IMR-90 (cell line): ENCODE results near the gene GPC5. TPM values are rescaled to one million over a fixed set of nuclear protein-coding genes. Genes with fewer than 3 reads are reported as not detected.

Experiments used
- ATAC-seq: fragments of 200-7000 bp; cut with Tn5 transposase; 2 replicates; pipeline ENCODE4 v1.9.1; 2020; ENCODE audit warnings: low read depth, mild to moderate bottlenecking, moderate library complexity
- BruUV-seq: library from RNA; stranded (reverse); fragments of 400-500 nt; replicated peaks from 2 replicates; lab custom pipeline; 2021; lab: Mats Ljungman, UMichigan
- CTCF ChIA-PET: fragments of 300-600 bp; formaldehyde crosslinking; extraction: SDS; loops from one replicate; lab custom pipeline; 2021; ENCODE audit warnings: antibody characterized with exemption; lab: Yijun Ruan, JAX
- POLR2A ChIA-PET: fragments of 300-600 bp; sonication (Branson Sonifier 250); formaldehyde crosslinking; loops from one replicate; lab custom pipeline; 2022; ENCODE audit warnings: antibody characterized with exemption; ENCODE audit not compliant: unreplicated experiment; lab: Charles Lee
- DNase-seq: peaks from one replicate; pipeline ENCODE4 v3.0.0; 2013
- H2AFZ ChIP-seq: replicated peaks from 2 replicates; pipeline ENCODE3; 2013; ENCODE audit warnings: low read length, mild to moderate bottlenecking; ENCODE audit not compliant: poor library complexity
- H2AK5ac ChIP-seq: 2 replicates; pipeline ENCODE4 v1.6.1; 2013; ENCODE audit warnings: low read depth, low read length, inconsistent platforms
- H2AK9ac ChIP-seq: replicated peaks from 2 replicates; pipeline ENCODE3; 2013; ENCODE audit warnings: mild to moderate bottlenecking, low read depth, low read length, moderate library complexity; ENCODE audit not compliant: poor library complexity
- H2BK120ac ChIP-seq: 2 replicates; pipeline ENCODE4 v1.6.1; 2013; ENCODE audit warnings: low read depth, low read length, inconsistent platforms
- H2BK15ac ChIP-seq: 3 replicates; pipeline ENCODE4 v1.6.1; 2013; ENCODE audit warnings: low read depth, low read length, inconsistent platforms
- H2BK20ac ChIP-seq: 2 replicates; pipeline ENCODE4 v1.6.1; 2013; ENCODE audit warnings: low read depth, mild to moderate bottlenecking, inconsistent platforms, low read length, moderate library complexity
- H2BK5ac ChIP-seq: 2 replicates; pipeline ENCODE4 v1.6.1; 2013; ENCODE audit warnings: mild to moderate bottlenecking, low read depth, low read length, inconsistent platforms; ENCODE audit not compliant: poor library complexity, severe bottlenecking
- H3K14ac ChIP-seq: replicated peaks from 2 replicates; pipeline ENCODE4 v1.6.1; 2013; ENCODE audit warnings: low read depth, low read length, inconsistent platforms
- H3K18ac ChIP-seq: 2 replicates; pipeline ENCODE4 v1.6.1; 2013; ENCODE audit warnings: low read depth, low read length, control low read depth
- H3K23ac ChIP-seq: 2 replicates; pipeline ENCODE4 v1.6.1; 2013; ENCODE audit warnings: low read depth, low read length, inconsistent platforms
- H3K27ac ChIP-seq: 2 replicates; pipeline ENCODE4 v1.5.1; 2013; ENCODE audit warnings: mild to moderate bottlenecking, control low read depth, low read length; ENCODE audit not compliant: insufficient read depth
- H3K27me3 ChIP-seq: 2 replicates; pipeline ENCODE4 v1.6.1; 2013; ENCODE audit warnings: low read length; ENCODE audit not compliant: control insufficient read depth, insufficient read depth
- H3K36me3 ChIP-seq: 2 replicates; pipeline ENCODE4 v1.6.1; 2013; ENCODE audit warnings: low read length, mixed read lengths; ENCODE audit not compliant: control insufficient read depth, insufficient read depth
- H3K4ac ChIP-seq: 2 replicates; pipeline ENCODE4 v1.6.1; 2013; ENCODE audit warnings: low read depth, low read length, inconsistent platforms
- H3K4me1 ChIP-seq: 2 replicates; pipeline ENCODE4 v1.6.1; 2013; ENCODE audit warnings: low read length, mixed read lengths; ENCODE audit not compliant: control insufficient read depth, insufficient read depth
- H3K4me2 ChIP-seq: 2 replicates; pipeline ENCODE4 v1.6.1; 2013; ENCODE audit warnings: low read depth, mild to moderate bottlenecking, control low read depth, low read length, moderate library complexity
- H3K4me3 ChIP-seq: 2 replicates; pipeline ENCODE4 v1.5.1; 2013; ENCODE audit warnings: low read depth, mild to moderate bottlenecking, control low read depth, low read length, moderate library complexity; ENCODE audit not compliant: insufficient read depth
- H3K56ac ChIP-seq: 2 replicates; pipeline ENCODE4 v1.6.1; 2013; ENCODE audit warnings: low read length, inconsistent platforms; ENCODE audit not compliant: insufficient read depth; ENCODE audit errors: extremely low read depth
- H3K79me1 ChIP-seq, 2 experiments: 2 replicates each; pipeline ENCODE4 v1.6.1; 2013; ENCODE audit warnings: low read length in 2 of 2, inconsistent platforms in 1 of 2, low read depth in 1 of 2
- H3K9ac ChIP-seq: 2 replicates; pipeline ENCODE4 v1.6.1; 2013; ENCODE audit warnings: low read depth, low read length, control low read depth
- H3K9me1 ChIP-seq: 2 replicates; pipeline ENCODE4 v1.6.1; 2013; ENCODE audit warnings: low read length, inconsistent platforms; ENCODE audit not compliant: insufficient read depth
- H3K9me3 ChIP-seq: 2 replicates; pipeline ENCODE4 v1.6.1; 2013; ENCODE audit warnings: low read length; ENCODE audit not compliant: control insufficient read depth, insufficient read depth
- H4K20me1 ChIP-seq: 2 replicates; pipeline ENCODE4 v1.6.1; 2013; ENCODE audit warnings: low read length, inconsistent platforms; ENCODE audit not compliant: insufficient read depth
- H4K5ac ChIP-seq: 2 replicates; pipeline ENCODE4 v1.6.1; 2013; ENCODE audit warnings: mild to moderate bottlenecking, low read depth, low read length, control low read depth
- H4K8ac ChIP-seq, 2 experiments: 2 replicates each; pipeline ENCODE4 v1.6.1; 2013; ENCODE audit warnings: low read depth in 2 of 2, low read length in 2 of 2, control low read depth in 1 of 2, inconsistent platforms in 1 of 2
- H4K91ac ChIP-seq: 2 replicates; pipeline ENCODE4 v1.6.1; 2013; ENCODE audit warnings: low read depth, low read length, inconsistent platforms; ENCODE audit not compliant: insufficient read depth
- CEBPB ChIP-seq: IDR thresholded peaks from 2 replicates; pipeline ENCODE4 v1.6.1; 2012; ENCODE audit warnings: low read depth, low read length, improper control_type of control experiment
- FOS ChIP-seq: fragments of 150-350 bp; IDR thresholded peaks from 2 replicates; pipeline ENCODE4 v1.6.1; 2016; ENCODE audit warnings: low read depth, low read length
- MAFK ChIP-seq: IDR thresholded peaks from 2 replicates; pipeline ENCODE4 v1.6.1; 2012; ENCODE audit warnings: low read depth, low read length, improper control_type of control experiment
- MAZ ChIP-seq: IDR thresholded peaks from 2 replicates; pipeline ENCODE4 v1.6.1; 2012; ENCODE audit warnings: low read depth, mild to moderate bottlenecking, low read length, improper control_type of control experiment, moderate library complexity, borderline replicate concordance
- RCOR1 ChIP-seq: IDR thresholded peaks from 2 replicates; pipeline ENCODE4 v1.6.1; 2012; ENCODE audit warnings: mild to moderate bottlenecking, low read length, improper control_type of control experiment; ENCODE audit not compliant: insufficient replicate concordance
- RFX5 ChIP-seq: IDR thresholded peaks from 2 replicates; pipeline ENCODE4 v1.8.0; 2012; ENCODE audit warnings: low read depth, mild to moderate bottlenecking, low read length, moderate library complexity
- WGBS, 2 experiments: methylation state at CpG; one replicate each; pipeline versions ENCODE4 v1.1.5 to v1.1.7; 2013; ENCODE audit warnings: missing lambda C conversion rate in 2 of 2; ENCODE audit not compliant: insufficient read length in 1 of 2; ENCODE audit errors: extremely low coverage in 2 of 2; 5-methylcytosine and 5-hydroxymethylcytosine counted together
- dilution Hi-C: fragments of 300-500 bp; cut with HindIII; formaldehyde crosslinking; loops from one replicate; pipeline ENCODE4 v1.14.3; 2018; ENCODE audit warnings: low sequenced_read_pairs; ENCODE audit not compliant: unreplicated experiment
- in situ Hi-C: fragments of 300-500 bp; cut with MboI; formaldehyde crosslinking; loops from 3 replicates; pipeline ENCODE4 v1.14.3; 2019; ENCODE audit warnings: low sequenced_read_pairs, inconsistent platforms, mixed read lengths
- intact Hi-C: fragments of 100-400 bp; cut with micrococcal nuclease; formaldehyde crosslinking; loops from 2 replicates; pipeline ENCODE4 v1.10.0; 2022
- polyA plus RNA-seq, 3 experiments: library from polyadenylated mRNA; depleted of rRNA; stranded (reverse); fragments of >200 nt; gene quantifications; 2 replicates each; pipeline ENCODE4 v1.2.3, GENCODE V29; 2012; ENCODE audit warnings: low replicate concordance in 1 of 3
- total RNA-seq: library from RNA; depleted of rRNA; stranded (reverse); fragments of >200 nt; gene quantifications from 2 replicates; pipeline ENCODE4 v1.2.3, GENCODE V29; 2012

The GPC5 gene
- total and polyA plus RNA-seq, 2 of the 4 experiments (the other 2 are of a cell fraction): 0.94 to 1.8 TPM

DNA sequence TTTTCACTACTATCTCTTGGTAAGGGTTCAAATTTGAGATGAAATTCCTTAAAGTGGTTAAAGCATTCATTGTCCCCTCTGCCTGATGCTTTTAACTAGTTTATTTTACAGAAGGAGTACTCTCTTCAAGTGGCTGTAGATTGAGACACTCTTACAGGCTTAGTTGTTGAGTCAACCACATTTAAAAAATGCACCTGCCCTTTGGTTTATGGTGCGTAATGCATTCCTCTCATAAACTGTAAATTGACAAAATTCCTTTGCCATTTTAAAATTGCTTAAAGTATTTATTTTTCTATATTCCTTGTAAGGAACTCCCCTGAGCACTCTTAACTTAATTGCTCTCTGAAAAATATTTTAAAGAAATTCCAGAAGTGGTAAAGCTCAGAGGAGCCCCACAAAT is 826 bp upstream of the GPC5 start:
- no peaks in the 10 kb centered on the region for H3K9me1 ChIP-seq
- ChIA-PET POLR2A (no interaction called here), CTCF (no interaction called here)
- no peak overlapping the region for H3K18ac ChIP-seq
- no peak overlapping the region for H3K9ac ChIP-seq
- H4K8ac ChIP-seq: no peak overlapping the region
- no peaks in the 10 kb centered on the region for H3K4me1 ChIP-seq
- no peak overlapping the region for H4K5ac ChIP-seq
- in situ Hi-C loops (no loop called here), intact Hi-C loops (no loop called here), dilution Hi-C loops (no loop called here)
- no peak overlapping the region for H2BK120ac ChIP-seq
- H4K91ac ChIP-seq: no peak overlapping the region
- no peaks in the 10 kb centered on the region for H3K9me3 ChIP-seq
- H3K14ac ChIP-seq: no peak overlapping the region
- no peak overlapping the region for H3K27ac ChIP-seq
- no peak overlapping the region for H3K4me3 ChIP-seq
- no peak overlapping the region for H3K4me2 ChIP-seq
- no peak overlapping the region for H3K23ac ChIP-seq
- no peak overlapping the region for H3K56ac ChIP-seq
- WGBS, 2 experiments: no CpG with 5 or more reads among the region's 1 CpG
- BruUV-seq: no TSS peak
- DNase-seq (no peak), ATAC-seq (no peak)
- H2AK5ac ChIP-seq: no peak overlapping the region
- no peak overlapping the region for H3K4ac ChIP-seq
- H2BK5ac ChIP-seq: no peak overlapping the region
- no peaks in the 10 kb centered on the region for H3K36me3 ChIP-seq
- no peaks in the 10 kb centered on the region for H4K20me1 ChIP-seq
- no peak overlapping the region for H2BK15ac ChIP-seq
- H2AFZ ChIP-seq: no peak overlapping the region
- TF ChIP-seq MAFK (no peak), RCOR1 (no peak), RFX5 (no peak), MAZ (no peak), FOS (no peak), CEBPB (no peak)
- peaks cover 21% of the 10 kb centered on the region for H3K27me3 ChIP-seq
- no peak overlapping the region for H2AK9ac ChIP-seq
- no peak overlapping the region for H2BK20ac ChIP-seq
- H3K79me1 ChIP-seq: no peaks in the 10 kb centered on the region
